GM18870 (cell line): ENCODE data around the gene BAG5.
"Not testable (repeated sequence)": the region's sequence is repeated elsewhere in the genome, so short reads cannot be mapped to it uniquely, and the experiment has no call there.

ENCODE experiments used
- ATAC-seq: cut with Tn5 transposase; IDR thresholded peaks from one replicate; pipeline ENCODE4 v1.9.1; 2021; ENCODE audit warnings: moderate library complexity; ENCODE audit not compliant: unreplicated experiment

BAG5 gene

DNA sequence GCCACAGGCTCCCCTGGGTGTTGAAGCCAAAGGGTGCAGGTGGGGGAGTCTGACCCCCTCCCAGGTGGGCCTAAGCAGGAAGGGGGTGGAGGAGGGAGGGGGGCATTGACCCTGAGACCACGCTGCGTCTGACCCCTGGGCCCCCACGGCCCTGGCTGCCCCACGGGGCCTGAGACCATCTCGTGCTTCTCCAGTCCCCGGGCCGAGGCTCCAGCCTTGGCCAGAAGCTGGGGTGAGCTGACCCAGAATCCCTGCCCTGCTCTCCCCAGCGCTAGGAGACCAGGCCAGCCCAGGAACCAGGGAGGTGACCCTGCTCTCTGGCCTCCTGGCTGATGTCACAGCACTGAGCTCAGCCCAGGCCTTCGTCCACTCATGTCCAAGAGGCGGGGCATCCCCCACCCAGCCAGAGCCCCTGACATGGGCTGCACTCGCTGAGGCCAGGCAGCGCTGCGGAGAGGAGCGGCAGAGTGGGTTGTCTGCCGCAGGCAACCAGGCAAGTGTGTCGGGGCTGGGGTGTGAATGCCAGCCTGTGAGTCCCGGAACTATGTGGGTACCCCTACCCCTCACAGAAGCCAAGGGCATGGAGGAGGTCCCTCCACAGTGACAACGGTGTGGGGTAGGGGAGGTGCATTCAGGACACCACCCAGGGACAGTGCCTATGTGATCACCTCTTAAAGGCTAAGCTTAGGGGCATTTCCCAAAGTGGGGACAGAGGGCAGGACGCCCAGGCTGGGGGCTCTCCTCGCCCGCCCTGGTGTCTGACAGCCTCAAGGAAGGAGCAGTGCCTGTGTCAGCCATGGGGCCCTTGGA, 27.2 kb downstream of the BAG5 start:
- no peak for ATAC-seq

- ATAC-seq, result no peak
Measured at GRCh38 chr14:103534576-103535061, 27.8 kb downstream of the BAG5 start.

DNA sequence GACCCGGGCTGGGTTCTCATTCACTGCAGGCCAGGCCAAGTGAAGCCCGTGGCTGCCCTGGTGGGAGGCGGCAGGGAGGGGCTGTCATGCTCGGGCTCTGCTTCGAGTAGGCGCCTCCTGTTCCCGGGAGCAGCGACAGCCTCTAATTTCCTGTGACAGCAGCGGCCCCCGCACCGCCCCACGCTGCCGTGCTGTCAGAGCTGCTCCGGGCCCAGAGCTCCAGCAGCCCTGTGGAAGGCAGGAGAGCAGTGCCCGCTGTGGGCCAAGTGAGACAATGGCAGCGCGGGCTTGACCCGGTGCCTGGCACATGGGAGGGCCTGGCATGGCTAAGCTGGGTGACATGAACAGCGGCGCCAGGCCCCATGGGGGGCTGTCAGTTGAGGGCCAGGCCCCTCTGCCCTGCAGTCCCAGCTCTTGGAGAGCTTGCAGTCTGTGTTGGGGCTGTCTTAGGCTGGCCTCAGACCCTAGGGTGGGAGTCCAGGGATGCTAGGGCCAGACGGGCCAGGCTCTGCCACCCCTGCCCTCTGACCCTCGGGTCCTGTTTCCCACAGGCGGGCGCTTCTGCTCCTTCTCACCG, 28.4 kb downstream of the BAG5 start:
- ATAC-seq, result no peak

GRCh38 chr14:103533137-103533998, 29.1 kb downstream of the BAG5 start:
- ATAC-seq, result no peak

- no peak for ATAC-seq
Measured at GRCh38 chr14:103532216-103533136, 30.0 kb downstream of the BAG5 start.

DNA sequence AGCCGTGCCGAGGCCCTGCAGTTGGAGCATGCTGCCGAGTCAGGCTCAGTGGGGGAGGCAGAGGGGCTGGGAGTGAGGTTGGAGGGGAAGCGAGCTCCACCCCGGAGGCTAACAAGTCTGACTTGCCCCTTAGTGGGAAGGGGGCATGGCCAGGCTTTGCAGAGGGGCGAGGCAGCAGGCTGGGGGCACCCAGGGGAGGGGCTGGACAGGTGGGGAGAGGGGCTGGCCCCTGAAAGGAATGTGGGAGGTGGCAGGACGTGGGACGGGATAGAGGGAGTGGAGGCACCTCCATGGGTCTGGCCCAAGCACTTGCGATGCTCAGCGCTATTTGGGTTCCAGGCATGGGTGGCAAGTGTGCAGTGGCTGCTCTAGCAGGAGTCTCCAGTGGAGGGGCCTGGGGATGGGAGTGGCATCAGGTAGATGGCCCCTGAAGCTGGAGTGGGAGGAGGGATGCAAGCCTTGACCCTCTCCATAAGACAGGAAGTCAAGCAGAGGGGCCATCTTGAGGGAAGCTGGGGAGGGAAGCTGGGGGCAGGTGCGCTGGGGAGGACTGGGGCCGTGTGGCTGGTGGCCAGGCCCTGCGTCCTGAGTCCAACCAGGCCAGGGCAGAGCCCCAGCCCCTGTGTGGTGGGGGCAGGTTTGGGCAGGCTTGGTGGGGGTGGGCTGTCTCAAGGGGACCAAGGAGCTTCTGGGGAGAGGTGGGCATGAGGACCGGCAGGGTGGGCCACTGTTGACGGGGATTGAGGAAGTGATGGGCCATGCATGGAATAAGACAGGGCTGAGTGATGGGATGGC, 30.8 kb downstream of the BAG5 start:
- ATAC-seq, result no peak

- no peak for ATAC-seq
Measured at GRCh38 chr14:103530831-103531230, 31.6 kb downstream of the BAG5 start.

- no peak for ATAC-seq
Measured at GRCh38 chr14:103530390-103530789, 32.1 kb downstream of the BAG5 start.

- no peak for ATAC-seq
Measured at GRCh38 chr14:103529383-103530365, 32.8 kb downstream of the BAG5 start.

- no peak for ATAC-seq
Measured at GRCh38 chr14:103528587-103529382, 33.7 kb downstream of the BAG5 start, which contains the start of gene TRMT61A. Gene TRMT61A, plus strand, starts transcription at chr14:103529196. Its CDS starts 783 bp downstream, at chr14:103529979.

- no peak for ATAC-seq
Measured at GRCh38 chr14:103528146-103528586, 34.3 kb downstream of the BAG5 start.

- peak; percentile 48 for ATAC-seq
Measured at GRCh38 chr14:103527408-103528145, 34.9 kb downstream of the BAG5 start.

DNA sequence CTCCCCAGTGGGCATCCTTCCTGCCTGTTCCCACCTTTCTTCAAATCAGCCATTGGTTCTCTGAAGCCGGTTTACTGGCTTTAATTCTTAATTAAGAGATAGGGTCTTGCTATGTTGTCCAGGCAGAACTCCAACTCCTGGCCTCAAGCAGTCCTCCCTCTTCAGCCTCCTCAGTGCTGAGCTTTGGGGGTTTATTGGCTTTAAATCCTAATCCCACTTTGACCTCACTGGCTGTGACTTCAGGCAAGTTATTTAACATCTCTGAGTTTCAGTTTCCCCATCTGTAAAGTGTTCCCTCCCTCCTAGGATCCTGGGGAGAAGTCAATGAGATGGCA, 35.6 kb downstream of the BAG5 start:
- no peak for ATAC-seq

- ATAC-seq, result no peak
Measured at GRCh38 chr14:103526247-103526913, 36.1 kb downstream of the BAG5 start.

- not testable (repeated sequence) for ATAC-seq
Measured at GRCh38 chr14:103525430-103526246, 36.8 kb downstream of the BAG5 start.
